Adrenal gland (tissue), 12 donors: ENCODE measurements around the gene FOLR2. TPM values are rescaled to one million over a fixed set of nuclear protein-coding genes. Genes with fewer than 3 reads are reported as not detected.

Source experiments
- DNase-seq, 7 donors: peaks; one replicate each; pipeline ENCODE4 v3.0.0-alpha.2; 2019 to 2020
- H3K27ac ChIP-seq, 5 donors: fragments of 200-600 bp; sonication (generic) in 4 of 5; 1 replicate in 3 of 5; 2 replicates in 2 of 5; pipeline versions ENCODE4 v1.5.1 to v1.8.0; 2016 to 2020; ENCODE audit warnings: mild to moderate bottlenecking in 1 of 5
- H3K27me3 ChIP-seq: fragments of 200-600 bp; 2 replicates; pipeline ENCODE4 v1.8.0; 2021
- H3K36me3 ChIP-seq, 2 donors: fragments of 200-600 bp; replicated peaks in 1 of 2; 1 replicate in 1 of 2; 2 replicates in 1 of 2; pipeline versions ENCODE4 v1.5.1 to v1.8.0; 2018 to 2022
- H3K4me1 ChIP-seq, 2 donors: fragments of 200-600 bp; replicated peaks in 1 of 2; 1 replicate in 1 of 2; 2 replicates in 1 of 2; pipeline versions ENCODE4 v1.5.1 to v1.8.0; 2018 to 2021
- H3K4me3 ChIP-seq, 4 donors: fragments of 200-600 bp; sonication (generic) in 3 of 4; one replicate each; pipeline ENCODE4 v1.5.1; 2016 to 2018
- H3K9me3 ChIP-seq, 3 donors: fragments of 200-600 bp; sonication (generic) in 1 of 3; replicated peaks in 1 of 3; 1 replicate in 2 of 3; 2 replicates in 1 of 3; pipeline versions ENCODE4 v1.5.1 to v1.8.0; 2016 to 2021
- POLR2A ChIP-seq, 2 donors: fragments of 450-650 bp; IDR thresholded peaks; one replicate each; pipeline ENCODE4 v1.6.1; 2017; ENCODE audit warnings: antibody characterized with exemption in 2 of 2, mild to moderate bottlenecking in 2 of 2, moderate library complexity in 1 of 2
- WGBS, 4 donors: extraction: QIAGEN DNeasy Blood & Tissue Kit in 2 of 4; methylation state at CpG; one replicate each; pipeline versions ENCODE4 v1.1.5 to v1.1.7; 2013 to 2017; 5-methylcytosine and 5-hydroxymethylcytosine counted together
- intact Hi-C, 2 donors: fragments of 100-400 bp; cut with DNase I; formaldehyde crosslinking; loops; one replicate each; pipeline versions ENCODE4 v1.14.1 to v1.15.0; 2022 to 2023
- polyA plus RNA-seq, 3 donors: library from polyadenylated mRNA; stranded (reverse); fragments of 200-250 nt in 2 of 3; fragments of 350-450 nt in 1 of 3; fragmentation: Illumina TruSeq in 1 of 3; extraction: RNeasy Lipid Tissue Mini Kit (QIAGEN cat#74804) in 1 of 3; gene quantifications; one replicate each; pipeline ENCODE4 v1.2.3, GENCODE V29; 2013 to 2014
- total RNA-seq, 9 donors: library from RNA; depleted of rRNA in 4 of 9; stranded (reverse); fragments of >200 nt in 4 of 9; fragments of 120-200 nt in 1 of 9; fragmentation: NEBNext Ultra II Directional in 1 of 9; extraction: Animal tissue kit (Norgen Biotek cat#: 25700) in 1 of 9; gene quantifications; one replicate each; pipeline versions ENCODE4 v1.1.0 to v1.2.4, GENCODE V29; 2013 to 2023
- TF ChIP-seq, protein P1 (sequence below), 6 experiments: fragments of 450-650 bp in 4 of 6; fragments of 200-600 bp in 2 of 6; sonication (generic) in 1 of 6; IDR thresholded peaks; 1 replicate in 5 of 6; 2 replicates in 1 of 6; pipeline versions ENCODE4 v1.5.1 to v1.8.0; 2016 to 2021; ENCODE audit warnings: antibody characterized with exemption in 6 of 6, mild to moderate bottlenecking in 2 of 6, moderate library complexity in 1 of 6
- donor health status: healthy with polysubstance abuse.
- donor health status: Bipolar disorder and iron deficiency.
- donor health status: DM: yes; HTN: yes; CAD: no.
- donor health status: DM: no; HTN: no; CAD: no.
- donor health status: DM: no; HTN: no; CAD: no.
- donor health status: DM: yes; HTN: yes; CAD: no.

The FOLR2 gene
- total and polyA plus RNA-seq, 12 donors = 6.9 to 221 (median 62.3) TPM

GRCh38 chr11:72251614-72252013 is 35.0 kb downstream of the FOLR2 start:
- Histone ChIP-seq H3K36me3 (no peaks in the 10 kb centered on the region), H3K9me3 (no peaks in the 10 kb centered on the region), H3K4me1 (no peaks in the 10 kb centered on the region), H3K27me3 (peaks cover 5% of the 10 kb centered on the region), H3K4me3 (no peak overlapping the region), H3K27ac (no peak overlapping the region)
- TF ChIP-seq, protein P1, sequence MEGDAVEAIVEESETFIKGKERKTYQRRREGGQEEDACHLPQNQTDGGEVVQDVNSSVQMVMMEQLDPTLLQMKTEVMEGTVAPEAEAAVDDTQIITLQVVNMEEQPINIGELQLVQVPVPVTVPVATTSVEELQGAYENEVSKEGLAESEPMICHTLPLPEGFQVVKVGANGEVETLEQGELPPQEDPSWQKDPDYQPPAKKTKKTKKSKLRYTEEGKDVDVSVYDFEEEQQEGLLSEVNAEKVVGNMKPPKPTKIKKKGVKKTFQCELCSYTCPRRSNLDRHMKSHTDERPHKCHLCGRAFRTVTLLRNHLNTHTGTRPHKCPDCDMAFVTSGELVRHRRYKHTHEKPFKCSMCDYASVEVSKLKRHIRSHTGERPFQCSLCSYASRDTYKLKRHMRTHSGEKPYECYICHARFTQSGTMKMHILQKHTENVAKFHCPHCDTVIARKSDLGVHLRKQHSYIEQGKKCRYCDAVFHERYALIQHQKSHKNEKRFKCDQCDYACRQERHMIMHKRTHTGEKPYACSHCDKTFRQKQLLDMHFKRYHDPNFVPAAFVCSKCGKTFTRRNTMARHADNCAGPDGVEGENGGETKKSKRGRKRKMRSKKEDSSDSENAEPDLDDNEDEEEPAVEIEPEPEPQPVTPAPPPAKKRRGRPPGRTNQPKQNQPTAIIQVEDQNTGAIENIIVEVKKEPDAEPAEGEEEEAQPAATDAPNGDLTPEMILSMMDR (IDR thresholded peaks at IDR 0.05) = no peak
- TF ChIP-seq POLR2A (IDR thresholded peaks at IDR 0.05) = no peak
- 78 to 83% (median 81%) methylated on average over 5 of the region's 5 CpGs for WGBS, 4 donors
- intact Hi-C loops = no loop called here
- DNase-seq = no peak

DNA sequence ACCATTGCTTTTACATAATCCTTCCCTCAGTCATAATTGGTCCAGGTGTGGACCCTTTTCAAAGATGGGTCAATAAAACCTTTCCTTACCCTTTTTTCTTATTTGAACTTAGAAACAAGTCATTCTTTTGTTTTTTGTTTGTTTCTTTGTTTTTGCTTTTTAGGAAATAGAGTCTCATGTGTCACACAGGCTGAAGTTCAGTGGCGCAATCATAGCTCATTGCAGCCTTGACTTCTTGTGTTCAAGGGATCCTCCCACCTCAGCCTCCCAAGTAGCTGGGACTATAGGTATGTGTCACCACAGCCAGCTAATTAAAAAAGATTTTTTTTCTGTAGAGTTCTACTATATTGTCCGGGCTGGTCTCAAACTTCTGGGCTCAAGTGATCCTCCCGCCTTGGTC is 36.8 kb downstream of the FOLR2 start:
- Histone ChIP-seq H3K9me3 (no peaks in the 10 kb centered on the region), H3K4me1 (no peaks in the 10 kb centered on the region), H3K27me3 (no peaks in the 10 kb centered on the region), H3K4me3 (no peak overlapping the region), H3K27ac (no peak overlapping the region), H3K36me3 (no peaks in the 10 kb centered on the region)
- WGBS, 4 donors = 84 to 91% (median 90%) methylated on average over 3 of the region's 3 CpGs
- DNase-seq = no peak
- TF ChIP-seq POLR2A (IDR thresholded peaks at IDR 0.05) = no peak
- intact Hi-C loops = no loop called here

DNA sequence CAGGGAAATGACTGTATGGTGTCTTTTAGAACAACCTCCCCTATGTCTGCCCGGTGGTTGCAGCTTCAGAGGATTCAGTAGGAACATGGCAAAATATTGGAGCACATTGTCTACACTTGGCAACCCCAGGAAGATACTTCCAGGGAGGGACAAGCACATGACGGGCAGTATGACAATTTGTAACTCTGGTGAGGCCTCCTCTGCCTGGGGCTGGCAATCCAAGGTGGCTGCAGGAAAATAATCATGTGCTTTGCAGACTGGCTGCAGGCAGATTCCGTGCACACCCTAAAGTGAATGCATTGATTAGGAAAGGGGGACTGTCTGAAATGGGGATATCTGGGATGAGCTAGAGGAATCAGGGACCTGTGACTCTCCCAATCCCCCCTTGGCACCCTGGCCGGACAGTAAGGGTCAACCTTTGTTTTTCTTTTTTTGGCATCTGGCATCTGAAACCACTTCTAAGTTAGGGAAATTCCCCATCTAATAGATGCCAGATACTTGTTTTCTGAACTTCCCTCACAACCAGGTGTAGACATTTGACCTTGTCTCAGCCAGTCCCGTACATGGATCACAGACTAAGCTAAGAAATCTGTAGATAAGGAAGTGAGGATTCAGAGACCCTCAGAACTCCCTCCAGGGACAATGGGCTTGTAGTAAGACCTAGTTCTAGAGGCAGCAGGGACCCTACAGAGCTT is 37.9 kb downstream of the FOLR2 start:
- Histone ChIP-seq H3K27ac (no peak overlapping the region), H3K36me3 (no peaks in the 10 kb centered on the region), H3K27me3 (no peaks in the 10 kb centered on the region), H3K4me1 (no peaks in the 10 kb centered on the region), H3K9me3 (no peaks in the 10 kb centered on the region), H3K4me3 (no peak overlapping the region)
- TF ChIP-seq POLR2A (IDR thresholded peaks at IDR 0.05) = no peak
- TF ChIP-seq, protein P1 (IDR thresholded peaks at IDR 0.05) = no peak
- intact Hi-C loops = no loop called here
- WGBS, 4 donors = 87 to 95% (median 90%) methylated on average over 4 to 5 of the region's 5 CpGs
- no peak for DNase-seq

GRCh38 chr11:72257570-72257969 is 41.0 kb downstream of the FOLR2 start:
- Histone ChIP-seq H3K9me3 (no peaks in the 10 kb centered on the region), H3K27ac (no peak overlapping the region), H3K36me3 (no peaks in the 10 kb centered on the region), H3K4me1 (no peaks in the 10 kb centered on the region), H3K27me3 (peaks cover 5% of the 10 kb centered on the region), H3K4me3 (no peak overlapping the region)
- intact Hi-C loops = no loop called here
- TF ChIP-seq POLR2A (IDR thresholded peaks at IDR 0.05) = no peak
- TF ChIP-seq, protein P1 (IDR thresholded peaks at IDR 0.05) = no peak
- 79 to 91% (median 86%) methylated on average over 2 of the region's 2 CpGs for WGBS, 4 donors
- DNase-seq = no peak

- TF ChIP-seq POLR2A (IDR thresholded peaks at IDR 0.05) = no peak
- TF ChIP-seq, protein P1 (IDR thresholded peaks at IDR 0.05) = no peak
- intact Hi-C loops = no loop called here
- Histone ChIP-seq H3K4me1 (no peaks in the 10 kb centered on the region), H3K27ac (no peak overlapping the region), H3K27me3 (peaks cover 5% of the 10 kb centered on the region), H3K36me3 (no peaks in the 10 kb centered on the region), H3K4me3 (no peak overlapping the region), H3K9me3 (no peaks in the 10 kb centered on the region)
- WGBS, 4 donors = 71 to 81% (median 78%) methylated on average over 2 of the region's 2 CpGs
- DNase-seq = no peak
Measured at GRCh38 chr11:72259490-72259889, 42.9 kb downstream of the FOLR2 start.
